IPS DF 4.7 (cell line): Measurements from ENCODE around the gene UBE2D1.
"Not testable (repeated sequence)": the region's sequence is repeated elsewhere in the genome, so short reads cannot be mapped to it uniquely, and the experiment has no call there.

ENCODE experiments used
- DNase-seq: peaks from one replicate; pipeline ENCODE4 v3.0.0-alpha.2; 2013; ENCODE audit warnings: low spot score; ENCODE audit errors: extremely low read depth

Gene UBE2D1

GRCh38 chr10:58373442-58373827 lies 38.6 kb downstream of the UBE2D1 start:
- no peak for DNase-seq

- DNase-seq = no peak
These were observed 47.7 kb downstream of the UBE2D1 start for GRCh38 chr10:58382489-58382995.

- no peak for DNase-seq
These were observed 49.3 kb downstream of the UBE2D1 start for GRCh38 chr10:58384095-58384494.

GRCh38 chr10:58384544-58384998 lies 49.8 kb downstream of the UBE2D1 start:
- no peak for DNase-seq

- DNase-seq = peak; percentile 44
These were observed 50.4 kb downstream of the UBE2D1 start, which contains the start of gene TFAM for GRCh38 chr10:58384999-58385783. TFAM (plus strand) TSS chr10:58385410; CDS start chr10:58385548, 138 bp downstream.

GRCh38 chr10:58385784-58386112 lies 50.9 kb downstream of the UBE2D1 start:
- DNase-seq = no peak

GRCh38 chr10:58389024-58389423 lies 54.2 kb downstream of the UBE2D1 start:
- no peak for DNase-seq

GRCh38 chr10:58393317-58393716 lies 58.5 kb downstream of the UBE2D1 start:
- no peak for DNase-seq

- DNase-seq = no peak
These were observed 59.7 kb downstream of the UBE2D1 start for GRCh38 chr10:58394471-58394870.

GRCh38 chr10:58396057-58396456 lies 61.3 kb downstream of the UBE2D1 start:
- no peak for DNase-seq

GRCh38 chr10:58397830-58398229 lies 63.0 kb downstream of the UBE2D1 start:
- DNase-seq = no peak

GRCh38 chr10:58399410-58399809 lies 64.6 kb downstream of the UBE2D1 start:
- DNase-seq = no peak

- no peak for DNase-seq
These were observed 65.8 kb downstream of the UBE2D1 start for GRCh38 chr10:58400609-58401008.

- no peak for DNase-seq
These were observed 69.2 kb downstream of the UBE2D1 start for GRCh38 chr10:58404001-58404400.

GRCh38 chr10:58409956-58410610 lies 75.3 kb downstream of the UBE2D1 start:
- DNase-seq = no peak

- no peak for DNase-seq
These were observed 77.7 kb downstream of the UBE2D1 start for GRCh38 chr10:58412502-58412961.

- no peak for DNase-seq
These were observed 79.7 kb downstream of the UBE2D1 start for GRCh38 chr10:58414270-58415041.

- DNase-seq = no peak
These were observed 81.0 kb downstream of the UBE2D1 start for GRCh38 chr10:58415757-58416156.

- not testable (repeated sequence) for DNase-seq
These were observed 83.1 kb downstream of the UBE2D1 start for GRCh38 chr10:58417902-58418301.
